Chondrocyte (in vitro differentiated cells): ENCODE data around the gene INSC. TPM values are rescaled to one million over a fixed set of nuclear protein-coding genes. Genes with fewer than 3 reads are reported as not detected.

ENCODE experiments used
- DNase-seq: peaks from one replicate; pipeline ENCODE4 v3.0.0; 2021; ENCODE audit warnings: mixed read lengths, low spot score
- H3K27ac Mint-ChIP-seq: one replicate; pipeline ENCODE4 v1.8.0; 2021; ENCODE audit warnings: mild to moderate bottlenecking, moderate library complexity, mixed read lengths; ENCODE audit not compliant: unreplicated experiment
- H3K27me3 Mint-ChIP-seq: 2 replicates; pipeline ENCODE4 v1.8.0; 2021; ENCODE audit warnings: low read depth, mixed read lengths
- H3K36me3 Mint-ChIP-seq: 2 replicates; pipeline ENCODE4 v1.8.0; 2021; ENCODE audit warnings: low read depth, mixed read lengths
- H3K4me1 Mint-ChIP-seq: 2 replicates; pipeline ENCODE4 v1.8.0; 2021; ENCODE audit warnings: low read depth, mild to moderate bottlenecking, mixed read lengths
- H3K4me3 Mint-ChIP-seq: one replicate; pipeline ENCODE4 v1.8.0; 2021; ENCODE audit warnings: mild to moderate bottlenecking, moderate library complexity, mixed read lengths; ENCODE audit not compliant: unreplicated experiment
- H3K9me3 Mint-ChIP-seq: 2 replicates; pipeline ENCODE4 v1.8.0; 2021; ENCODE audit warnings: low read depth, mixed read lengths
- CTCF ChIP-seq: fragments of 200-600 bp; sonication (generic); IDR thresholded peaks from 2 replicates; pipeline ENCODE4 v1.5.0; 2021; ENCODE audit warnings: antibody characterized with exemption, mild to moderate bottlenecking, moderate library complexity
- total RNA-seq: library from RNA; stranded (reverse); gene quantifications from 3 replicates; pipeline ENCODE4 v1.2.1, GENCODE V29; 2021

The INSC gene
- total RNA-seq, 1 donor from 2014 or later: not detected

- Mint-ChIP-seq H3K9me3 (peaks cover 27% of the 10 kb centered on the region), H3K4me3 (no peak overlapping the region), H3K27me3 (no peaks in the 10 kb centered on the region), H3K27ac (no peak overlapping the region), H3K4me1 (peaks cover 2% of the 10 kb centered on the region), H3K36me3 (peaks cover 3% of the 10 kb centered on the region)
- TF ChIP-seq CTCF: no peak
- DNase-seq: no peak
Measured at GRCh38 chr11:15268598-15268997, 153.9 kb downstream of the INSC start.

GRCh38 chr11:15275141-15275540 lies 160.4 kb downstream of the INSC start:
- H3K36me3 Mint-ChIP-seq: no peaks in the 10 kb centered on the region
- H3K27ac Mint-ChIP-seq: no peak overlapping the region
- DNase-seq: no peak
- no peaks in the 10 kb centered on the region for H3K27me3 Mint-ChIP-seq
- H3K4me3 Mint-ChIP-seq: no peak overlapping the region
- no peaks in the 10 kb centered on the region for H3K9me3 Mint-ChIP-seq
- peaks cover 31% of the 10 kb centered on the region for H3K4me1 Mint-ChIP-seq
- no peak for TF ChIP-seq CTCF

- peaks cover 31% of the 10 kb centered on the region for H3K4me1 Mint-ChIP-seq
- TF ChIP-seq CTCF: peak; percentile 77
- H3K27me3 Mint-ChIP-seq: no peaks in the 10 kb centered on the region
- H3K27ac Mint-ChIP-seq: no peak overlapping the region
- DNase-seq: no peak
- H3K4me3 Mint-ChIP-seq: no peak overlapping the region
- no peaks in the 10 kb centered on the region for H3K36me3 Mint-ChIP-seq
- H3K9me3 Mint-ChIP-seq: no peaks in the 10 kb centered on the region
Measured at GRCh38 chr11:15276621-15277020, 161.9 kb downstream of the INSC start.

GRCh38 chr11:15278128-15278527 lies 163.4 kb downstream of the INSC start:
- peak overlapping the region; percentile 72 for H3K27ac Mint-ChIP-seq
- TF ChIP-seq CTCF: no peak
- DNase-seq: no peak
- H3K4me3 Mint-ChIP-seq: no peak overlapping the region
- no peaks in the 10 kb centered on the region for H3K27me3 Mint-ChIP-seq
- H3K4me1 Mint-ChIP-seq: peaks cover 31% of the 10 kb centered on the region
- H3K9me3 Mint-ChIP-seq: no peaks in the 10 kb centered on the region
- no peaks in the 10 kb centered on the region for H3K36me3 Mint-ChIP-seq

GRCh38 chr11:15280393-15280792 lies 165.7 kb downstream of the INSC start:
- no peak for TF ChIP-seq CTCF
- Mint-ChIP-seq H3K27ac (no peak overlapping the region), H3K4me1 (peaks cover 25% of the 10 kb centered on the region), H3K27me3 (no peaks in the 10 kb centered on the region), H3K9me3 (no peaks in the 10 kb centered on the region), H3K4me3 (no peak overlapping the region), H3K36me3 (no peaks in the 10 kb centered on the region)
- no peak for DNase-seq
